ENCODE data around the gene GARNL3. TPM values are rescaled to one million over a fixed set of nuclear protein-coding genes. Genes with fewer than 3 reads are reported as not detected.

The GARNL3 gene
- total and polyA plus RNA-seq, 2 donors (not counting 1 experiment from before 2014, with no cell fraction given), result 1.5 to 12.6 TPM

DNA sequence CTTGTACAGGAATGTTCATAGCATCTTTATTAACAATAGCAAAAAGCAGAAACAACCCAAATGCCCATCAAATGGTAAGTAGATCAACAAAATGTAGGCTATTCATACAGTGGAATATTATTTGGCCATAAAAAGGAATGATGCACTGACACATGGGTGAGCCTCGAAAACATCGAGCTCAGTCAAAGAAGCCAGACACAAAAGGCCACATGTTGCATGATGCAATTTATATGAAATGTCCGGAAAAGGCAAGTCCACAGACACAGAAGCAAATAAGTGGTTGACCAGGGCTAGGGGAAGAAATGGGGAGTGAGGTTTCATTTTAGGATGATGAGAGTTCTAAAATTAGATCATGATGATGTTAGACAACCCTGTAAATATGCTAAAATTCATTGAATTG, 115.9 kb downstream of the GARNL3 start:
- no peak overlapping the region for H2AFZ ChIP-seq (ENCODE audit: insufficient read depth, low read depth, low read length, poor library complexity, severe bottlenecking)
- ATAC-seq (ENCODE audit: low read depth) (no peak), DNase-seq (no peak)
- Mint-ChIP-seq H3K27ac (no peak overlapping the region), H3K9me3 (ENCODE audit: insufficient read depth) (no peaks in the 10 kb centered on the region), H3K4me1 (no peaks in the 10 kb centered on the region), H3K27me3 (peaks cover 20% of the 10 kb centered on the region), H3K4me3 (no peak overlapping the region)
- no peaks in the 10 kb centered on the region for H3K36me3 ChIP-seq (replicated peaks in 1 of 2; ENCODE audit: control extremely low read depth in 1 of 2, control insufficient read depth in 1 of 2, extremely low read depth in 1 of 2, insufficient read depth in 2 of 2, low read length in 1 of 2)
- intact Hi-C loops (cut with micrococcal nuclease), result no loop called here
- ChIA-PET POLR2A (no interaction called here), CTCF (no interaction called here)
- H3K4me2 ChIP-seq (replicated peaks; ENCODE audit: low read depth, low read length, poor library complexity, severe bottlenecking), result no peak overlapping the region
- TF ChIP-seq EZH2 (IDR thresholded peaks at IDR 0.05; ENCODE audit: borderline replicate concordance, insufficient read depth, low read depth, low read length, poor library complexity, severe bottlenecking), result no peak
- TF ChIP-seq, protein P1, sequence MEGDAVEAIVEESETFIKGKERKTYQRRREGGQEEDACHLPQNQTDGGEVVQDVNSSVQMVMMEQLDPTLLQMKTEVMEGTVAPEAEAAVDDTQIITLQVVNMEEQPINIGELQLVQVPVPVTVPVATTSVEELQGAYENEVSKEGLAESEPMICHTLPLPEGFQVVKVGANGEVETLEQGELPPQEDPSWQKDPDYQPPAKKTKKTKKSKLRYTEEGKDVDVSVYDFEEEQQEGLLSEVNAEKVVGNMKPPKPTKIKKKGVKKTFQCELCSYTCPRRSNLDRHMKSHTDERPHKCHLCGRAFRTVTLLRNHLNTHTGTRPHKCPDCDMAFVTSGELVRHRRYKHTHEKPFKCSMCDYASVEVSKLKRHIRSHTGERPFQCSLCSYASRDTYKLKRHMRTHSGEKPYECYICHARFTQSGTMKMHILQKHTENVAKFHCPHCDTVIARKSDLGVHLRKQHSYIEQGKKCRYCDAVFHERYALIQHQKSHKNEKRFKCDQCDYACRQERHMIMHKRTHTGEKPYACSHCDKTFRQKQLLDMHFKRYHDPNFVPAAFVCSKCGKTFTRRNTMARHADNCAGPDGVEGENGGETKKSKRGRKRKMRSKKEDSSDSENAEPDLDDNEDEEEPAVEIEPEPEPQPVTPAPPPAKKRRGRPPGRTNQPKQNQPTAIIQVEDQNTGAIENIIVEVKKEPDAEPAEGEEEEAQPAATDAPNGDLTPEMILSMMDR (IDR thresholded peaks at IDR 0.05), result no peak
- WGBS (ENCODE audit: insufficient coverage), result 92% methylated on average over 3 of the region's 3 CpGs
- peaks cover 0 to 10% (median 4%) of the 10 kb centered on the region in 4 experiments for H3K27me3 ChIP-seq (replicated peaks in 1 of 4; ENCODE audit: control extremely low read depth in 1 of 4, control insufficient read depth in 3 of 4, insufficient read depth in 4 of 4, low read length in 3 of 4)
- no peaks in the 10 kb centered on the region for H3K79me2 ChIP-seq (ENCODE audit: control insufficient read depth, insufficient read depth, low read length)
- no peak overlapping the region for H3K9ac ChIP-seq (ENCODE audit: low read length)
- peaks cover 0 to 8% (median 0%) of the 10 kb centered on the region in 3 donors for H3K9me3 ChIP-seq (ENCODE audit: control extremely low read depth in 1 of 3, control insufficient read depth in 2 of 3, insufficient read depth in 1 of 3, low read length in 2 of 3)
- no peak overlapping the region for H3K4me3 ChIP-seq (ENCODE audit: control extremely low read depth in 1 of 5, extremely low read depth in 1 of 5, insufficient read depth in 1 of 5, low read depth in 2 of 5, low read length in 4 of 5)
- no peak overlapping the region for H3K27ac ChIP-seq (ENCODE audit: low read length in 2 of 2)
- no peaks in the 10 kb centered on the region for H3K4me1 ChIP-seq (ENCODE audit: control insufficient read depth in 2 of 2, insufficient read depth in 2 of 2, low read length in 2 of 2)
- no peaks in the 10 kb centered on the region for H4K20me1 ChIP-seq (ENCODE audit: control insufficient read depth, insufficient read depth, low read length, poor library complexity, severe bottlenecking)

DNA sequence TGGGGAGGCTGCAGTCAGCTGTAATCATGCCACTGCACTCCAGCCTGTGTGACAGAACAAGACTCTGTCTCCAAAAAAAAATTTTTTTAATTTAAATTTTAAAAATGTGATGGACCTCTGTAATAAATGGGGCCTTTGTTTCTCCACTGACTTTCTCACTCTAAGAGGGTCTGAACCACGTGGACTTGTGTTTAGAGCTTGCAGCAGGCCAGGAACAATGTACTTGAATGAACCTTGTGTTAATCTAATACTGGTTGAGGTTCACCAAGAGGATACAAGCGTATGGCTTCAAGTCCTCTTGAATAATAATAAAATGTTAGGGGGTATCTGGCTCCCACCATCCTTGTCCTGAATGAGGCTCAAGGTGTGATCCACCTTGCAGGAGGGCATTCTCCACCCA, 118.0 kb downstream of the GARNL3 start:
- no CpG with 5 or more reads among the region's 2 CpGs for WGBS (ENCODE audit: insufficient coverage)
- Mint-ChIP-seq H3K27me3 (peaks cover 30% of the 10 kb centered on the region), H3K4me1 (no peaks in the 10 kb centered on the region), H3K9me3 (ENCODE audit: insufficient read depth) (no peaks in the 10 kb centered on the region), H3K27ac (no peak overlapping the region), H3K4me3 (no peak overlapping the region)
- ATAC-seq (ENCODE audit: low read depth), result no peak
- DNase-seq, result no peak
- ChIA-PET POLR2A (no interaction called here), CTCF (no interaction called here)
- Histone ChIP-seq H3K36me3 (replicated peaks in 1 of 2; ENCODE audit: control extremely low read depth in 1 of 2, control insufficient read depth in 1 of 2, extremely low read depth in 1 of 2, insufficient read depth in 2 of 2, low read length in 1 of 2) (no peaks in the 10 kb centered on the region), H4K20me1 (ENCODE audit: control insufficient read depth, insufficient read depth, low read length, poor library complexity, severe bottlenecking) (no peaks in the 10 kb centered on the region), H3K27ac (ENCODE audit: low read length in 2 of 2) (no peak overlapping the region), H3K4me2 (replicated peaks; ENCODE audit: low read depth, low read length, poor library complexity, severe bottlenecking) (no peak overlapping the region), H3K79me2 (ENCODE audit: control insufficient read depth, insufficient read depth, low read length) (no peaks in the 10 kb centered on the region), H3K4me3 (ENCODE audit: control extremely low read depth in 1 of 5, extremely low read depth in 1 of 5, insufficient read depth in 1 of 5, low read depth in 2 of 5, low read length in 4 of 5) (no peak overlapping the region), H3K9ac (ENCODE audit: low read length) (no peak overlapping the region), H3K27me3 (replicated peaks in 1 of 4; ENCODE audit: control extremely low read depth in 1 of 4, control insufficient read depth in 3 of 4, insufficient read depth in 4 of 4, low read length in 3 of 4) (peaks cover 0 to 20% (median 4%) of the 10 kb centered on the region in 4 experiments), H3K4me1 (ENCODE audit: control insufficient read depth in 2 of 2, insufficient read depth in 2 of 2, low read length in 2 of 2) (no peaks in the 10 kb centered on the region), H2AFZ (ENCODE audit: insufficient read depth, low read depth, low read length, poor library complexity, severe bottlenecking) (no peak overlapping the region), H3K9me3 (ENCODE audit: control extremely low read depth in 1 of 3, control insufficient read depth in 2 of 3, insufficient read depth in 1 of 3, low read length in 2 of 3) (peaks cover 0 to 8% (median 0%) of the 10 kb centered on the region in 3 donors)
- intact Hi-C loops (cut with micrococcal nuclease), result no loop called here
- TF ChIP-seq, protein P1 (IDR thresholded peaks at IDR 0.05), result no peak
- no peak for TF ChIP-seq EZH2 (IDR thresholded peaks at IDR 0.05; ENCODE audit: borderline replicate concordance, insufficient read depth, low read depth, low read length, poor library complexity, severe bottlenecking)
